ENCODE results near the gene ARSG. TPM values are rescaled to one million over a fixed set of nuclear protein-coding genes. Genes with fewer than 3 reads are reported as not detected.
"Not testable (repeated sequence)": the region's sequence is repeated elsewhere in the genome, so short reads cannot be mapped to it uniquely, and the experiment has no call there.

Gene ARSG
- total and polyA plus RNA-seq, 2 donors (not counting 1 experiment from before 2014, with no cell fraction given): 5.5 to 18.4 TPM

- WGBS (ENCODE audit: insufficient coverage): 78% methylated on average over 1 of the region's 4 CpGs
- no peak overlapping the region for H3K4me3 Mint-ChIP-seq
These were observed 61.8 kb downstream of the ARSG start for GRCh38 chr17:68353111-68353521.

DNA sequence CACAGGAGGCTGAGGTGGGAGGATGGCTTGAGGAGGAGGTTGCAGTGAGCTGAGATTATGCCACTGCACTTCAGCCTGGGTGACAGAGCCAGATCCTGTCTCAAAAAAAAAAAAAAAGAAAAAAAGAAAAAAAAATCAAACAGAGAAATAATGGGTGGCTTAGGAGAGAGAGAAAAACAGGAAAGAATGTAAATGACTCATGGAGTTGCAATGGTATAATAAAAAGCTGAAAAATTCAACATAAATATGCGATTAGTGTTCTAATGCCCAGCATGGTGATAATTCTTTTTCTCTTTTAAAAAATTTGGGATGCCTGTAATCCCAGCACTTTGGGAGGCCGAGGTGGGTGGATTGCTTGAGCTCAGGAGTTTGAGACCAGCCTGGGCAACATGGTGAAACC, 63.0 kb downstream of the ARSG start:
- Histone ChIP-seq H3K4me1 (ENCODE audit: control insufficient read depth in 2 of 2, insufficient read depth in 2 of 2, low read length in 2 of 2) (peaks cover 14 to 15% of the 10 kb centered on the region in 2 donors), H3K27me3 (replicated peaks in 1 of 4; ENCODE audit: control extremely low read depth in 1 of 4, control insufficient read depth in 3 of 4, insufficient read depth in 4 of 4, low read length in 3 of 4) (peaks cover 0 to 15% (median 5%) of the 10 kb centered on the region in 4 experiments)
- H3K36me3 ChIP-seq (replicated peaks in 1 of 2; ENCODE audit: control extremely low read depth in 1 of 2, control insufficient read depth in 1 of 2, extremely low read depth in 1 of 2, insufficient read depth in 2 of 2, low read length in 1 of 2); H3K4me3 ChIP-seq (ENCODE audit: control extremely low read depth in 1 of 5, extremely low read depth in 1 of 5, insufficient read depth in 1 of 5, low read depth in 2 of 5, low read length in 4 of 5); H3K4me3 Mint-ChIP-seq; H2AFZ ChIP-seq (ENCODE audit: insufficient read depth, low read depth, low read length, poor library complexity, severe bottlenecking); H3K9me3 ChIP-seq (ENCODE audit: control extremely low read depth in 1 of 3, control insufficient read depth in 2 of 3, insufficient read depth in 1 of 3, low read length in 2 of 3); H3K27ac ChIP-seq (ENCODE audit: low read length in 2 of 2); H4K20me1 ChIP-seq (ENCODE audit: control insufficient read depth, insufficient read depth, low read length, poor library complexity, severe bottlenecking); H3K4me2 ChIP-seq (replicated peaks; ENCODE audit: low read depth, low read length, poor library complexity, severe bottlenecking); ATAC-seq (ENCODE audit: low read depth); H3K79me2 ChIP-seq (ENCODE audit: control insufficient read depth, insufficient read depth, low read length); DNase-seq; CTCF ChIA-PET; H3K9ac ChIP-seq (ENCODE audit: low read length); H3K9me3 Mint-ChIP-seq (ENCODE audit: insufficient read depth); POLR2A ChIA-PET; intact Hi-C loops (cut with micrococcal nuclease); H3K27ac Mint-ChIP-seq: not testable (repeated sequence)
- H3K27me3 Mint-ChIP-seq: peaks cover 13% of the 10 kb centered on the region
- WGBS (ENCODE audit: insufficient coverage): no CpG with 5 or more reads among the region's 2 CpGs
- H3K4me1 Mint-ChIP-seq: peaks cover 16% of the 10 kb centered on the region

More at GRCh38 chr17:68353111-68353521, 61.8 kb downstream of the ARSG start:
- Mint-ChIP-seq H3K4me1 (peaks cover 16% of the 10 kb centered on the region), H3K27me3 (peaks cover 11% of the 10 kb centered on the region), H3K9me3 (ENCODE audit: insufficient read depth) (no peaks in the 10 kb centered on the region), H3K27ac (no peak overlapping the region)
- H3K4me3 ChIP-seq (ENCODE audit: control extremely low read depth in 1 of 5, extremely low read depth in 1 of 5, insufficient read depth in 1 of 5, low read depth in 2 of 5, low read length in 4 of 5): no peak overlapping the region
- H3K27me3 ChIP-seq (replicated peaks in 1 of 4; ENCODE audit: control extremely low read depth in 1 of 4, control insufficient read depth in 3 of 4, insufficient read depth in 4 of 4, low read length in 3 of 4): peaks cover 0 to 18% (median 5%) of the 10 kb centered on the region in 4 experiments
- DNase-seq (no peak), ATAC-seq (ENCODE audit: low read depth) (no peak)
- H3K4me2 ChIP-seq (replicated peaks; ENCODE audit: low read depth, low read length, poor library complexity, severe bottlenecking): no peak overlapping the region
- H4K20me1 ChIP-seq (ENCODE audit: control insufficient read depth, insufficient read depth, low read length, poor library complexity, severe bottlenecking): no peaks in the 10 kb centered on the region
- H3K9me3 ChIP-seq (ENCODE audit: control extremely low read depth in 1 of 3, control insufficient read depth in 2 of 3, insufficient read depth in 1 of 3, low read length in 2 of 3): no peaks in the 10 kb centered on the region
- H3K36me3 ChIP-seq (replicated peaks in 1 of 2; ENCODE audit: control extremely low read depth in 1 of 2, control insufficient read depth in 1 of 2, extremely low read depth in 1 of 2, insufficient read depth in 2 of 2, low read length in 1 of 2): no peaks in the 10 kb centered on the region
- no peaks in the 10 kb centered on the region for H3K79me2 ChIP-seq (ENCODE audit: control insufficient read depth, insufficient read depth, low read length)
- CTCF ChIA-PET: interaction anchor here (0.7 to 1.0 kb wide), 2 partner anchors 15 to 117 kb away, joined by 5 to 8 read pairs; no protein-coding TSS in a partner anchor
- TF ChIP-seq EZH2 (IDR thresholded peaks at IDR 0.05; ENCODE audit: borderline replicate concordance, insufficient read depth, low read depth, low read length, poor library complexity, severe bottlenecking): no peak
- TF ChIP-seq, protein P1, sequence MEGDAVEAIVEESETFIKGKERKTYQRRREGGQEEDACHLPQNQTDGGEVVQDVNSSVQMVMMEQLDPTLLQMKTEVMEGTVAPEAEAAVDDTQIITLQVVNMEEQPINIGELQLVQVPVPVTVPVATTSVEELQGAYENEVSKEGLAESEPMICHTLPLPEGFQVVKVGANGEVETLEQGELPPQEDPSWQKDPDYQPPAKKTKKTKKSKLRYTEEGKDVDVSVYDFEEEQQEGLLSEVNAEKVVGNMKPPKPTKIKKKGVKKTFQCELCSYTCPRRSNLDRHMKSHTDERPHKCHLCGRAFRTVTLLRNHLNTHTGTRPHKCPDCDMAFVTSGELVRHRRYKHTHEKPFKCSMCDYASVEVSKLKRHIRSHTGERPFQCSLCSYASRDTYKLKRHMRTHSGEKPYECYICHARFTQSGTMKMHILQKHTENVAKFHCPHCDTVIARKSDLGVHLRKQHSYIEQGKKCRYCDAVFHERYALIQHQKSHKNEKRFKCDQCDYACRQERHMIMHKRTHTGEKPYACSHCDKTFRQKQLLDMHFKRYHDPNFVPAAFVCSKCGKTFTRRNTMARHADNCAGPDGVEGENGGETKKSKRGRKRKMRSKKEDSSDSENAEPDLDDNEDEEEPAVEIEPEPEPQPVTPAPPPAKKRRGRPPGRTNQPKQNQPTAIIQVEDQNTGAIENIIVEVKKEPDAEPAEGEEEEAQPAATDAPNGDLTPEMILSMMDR (IDR thresholded peaks at IDR 0.05): no peak
- H3K4me1 ChIP-seq (ENCODE audit: control insufficient read depth in 2 of 2, insufficient read depth in 2 of 2, low read length in 2 of 2): peaks cover 14 to 15% of the 10 kb centered on the region in 2 donors
- no peak overlapping the region for H3K9ac ChIP-seq (ENCODE audit: low read length)
- H3K27ac ChIP-seq (ENCODE audit: low read length in 2 of 2): no peak overlapping the region
- POLR2A ChIA-PET: no interaction called here
- intact Hi-C loops (cut with micrococcal nuclease): no loop called here
- no peak overlapping the region for H2AFZ ChIP-seq (ENCODE audit: insufficient read depth, low read depth, low read length, poor library complexity, severe bottlenecking)

- POLR2A ChIA-PET; H3K9ac ChIP-seq (ENCODE audit: low read length); H4K20me1 ChIP-seq (ENCODE audit: control insufficient read depth, insufficient read depth, low read length, poor library complexity, severe bottlenecking); H3K9me3 ChIP-seq (ENCODE audit: control extremely low read depth in 1 of 3, control insufficient read depth in 2 of 3, insufficient read depth in 1 of 3, low read length in 2 of 3); CTCF ChIA-PET; H2AFZ ChIP-seq (ENCODE audit: insufficient read depth, low read depth, low read length, poor library complexity, severe bottlenecking); H3K4me3 Mint-ChIP-seq; intact Hi-C loops (cut with micrococcal nuclease); H3K27ac ChIP-seq (ENCODE audit: low read length in 2 of 2); H3K36me3 ChIP-seq (replicated peaks in 1 of 2; ENCODE audit: control extremely low read depth in 1 of 2, control insufficient read depth in 1 of 2, extremely low read depth in 1 of 2, insufficient read depth in 2 of 2, low read length in 1 of 2); ATAC-seq (ENCODE audit: low read depth); H3K27ac Mint-ChIP-seq; DNase-seq; H3K4me2 ChIP-seq (replicated peaks; ENCODE audit: low read depth, low read length, poor library complexity, severe bottlenecking); H3K79me2 ChIP-seq (ENCODE audit: control insufficient read depth, insufficient read depth, low read length); H3K9me3 Mint-ChIP-seq (ENCODE audit: insufficient read depth); H3K4me3 ChIP-seq (ENCODE audit: control extremely low read depth in 1 of 5, extremely low read depth in 1 of 5, insufficient read depth in 1 of 5, low read depth in 2 of 5, low read length in 4 of 5): not testable (repeated sequence)
- Mint-ChIP-seq H3K27me3 (peaks cover 15% of the 10 kb centered on the region), H3K4me1 (peaks cover 16% of the 10 kb centered on the region)
- 100% methylated on average over 1 of the region's 5 CpGs for WGBS (ENCODE audit: insufficient coverage)
- Histone ChIP-seq H3K4me1 (ENCODE audit: control insufficient read depth in 2 of 2, insufficient read depth in 2 of 2, low read length in 2 of 2) (peaks cover 14 to 15% of the 10 kb centered on the region in 2 donors), H3K27me3 (replicated peaks in 1 of 4; ENCODE audit: control extremely low read depth in 1 of 4, control insufficient read depth in 3 of 4, insufficient read depth in 4 of 4, low read length in 3 of 4) (peaks cover 0 to 15% (median 5%) of the 10 kb centered on the region in 4 experiments)
These were observed 63.8 kb downstream of the ARSG start for GRCh38 chr17:68355108-68355507.

All from B cell (primary cell).